Lower lobe of right lung (tissue), 2 donors: ENCODE measurements around the gene ZNF575. TPM values are rescaled to one million over a fixed set of nuclear protein-coding genes. Genes with fewer than 3 reads are reported as not detected.

Experiments
- ATAC-seq, 2 donors: fragments of 200-7000 bp; cut with Tn5 transposase; one replicate each; pipeline ENCODE4 v1.9.1; 2020 to 2022; ENCODE audit warnings: mild to moderate bottlenecking in 2 of 2, moderate library complexity in 2 of 2
- DNase-seq: peaks from one replicate; pipeline ENCODE4 v3.0.0-alpha.2; 2020
- H3K27ac ChIP-seq: fragments of 200-600 bp; one replicate; pipeline ENCODE4 v1.8.0; 2022
- H3K27me3 ChIP-seq: fragments of 200-600 bp; one replicate; pipeline ENCODE4 v1.8.0; 2022; ENCODE audit warnings: low read depth
- H3K36me3 ChIP-seq: fragments of 200-600 bp; one replicate; pipeline ENCODE4 v1.8.0; 2022; ENCODE audit warnings: mild to moderate bottlenecking
- H3K4me1 ChIP-seq: fragments of 200-600 bp; one replicate; pipeline ENCODE4 v1.8.0; 2022
- H3K4me3 ChIP-seq: fragments of 200-600 bp; one replicate; pipeline ENCODE4 v1.8.0; 2022; ENCODE audit warnings: mild to moderate bottlenecking
- H3K9me3 ChIP-seq: fragments of 200-600 bp; one replicate; pipeline ENCODE4 v1.8.0; 2022
- CTCF ChIP-seq: fragments of 200-600 bp; IDR thresholded peaks from one replicate; pipeline ENCODE4 v1.8.0; 2022; ENCODE audit warnings: antibody characterized with exemption, mild to moderate bottlenecking
- intact Hi-C: fragments of 100-400 bp; cut with DNase I; formaldehyde crosslinking; loops from one replicate; pipeline ENCODE4 v1.11.0; 2022
- total RNA-seq: library from RNA; stranded (reverse); fragmentation: NEBNext Ultra II Directional; extraction: Animal tissue kit (Norgen Biotek cat#: 25700); gene quantifications from one replicate; pipeline ENCODE4 v1.2.1, GENCODE V29; 2021
- donor health status: DM: no; HTN: yes; CAD: no; lungs with severe emphysema.

Gene ZNF575
- total RNA-seq, 1 donor from 2014 or later: 2.8 TPM

- Histone ChIP-seq H3K9me3 (no peaks in the 10 kb centered on the region), H3K4me3 (peak within 1 kb of the TSS; percentile 77), H3K36me3 (peaks cover 15% of the 10 kb centered on the region), H3K27me3 (no peaks in the 10 kb centered on the region), H3K4me1 (peaks cover 23% of the 10 kb centered on the region), H3K27ac (peak within 1 kb of the TSS; percentile 80)
- ATAC-seq (peak; percentile 61 to 66), DNase-seq (peak; percentile 58)
- no peak for TF ChIP-seq CTCF
- intact Hi-C loops: no loop called here
Observed at GRCh38 chr19:43504426-43505185, 28.4 kb upstream of the ZNF575 start, which contains the start of gene PHLDB3. PHLDB3 (minus strand) TSS chr19:43504746; CDS start chr19:43504118, 628 bp downstream.

- ATAC-seq (no peak), DNase-seq (no peak)
- Histone ChIP-seq H3K9me3 (no peaks in the 10 kb centered on the region), H3K27ac (no peak overlapping the region), H3K4me1 (peaks cover 23% of the 10 kb centered on the region), H3K4me3 (no peak overlapping the region), H3K36me3 (peaks cover 20% of the 10 kb centered on the region), H3K27me3 (no peaks in the 10 kb centered on the region)
- no peak for TF ChIP-seq CTCF
- intact Hi-C loops: no loop called here
Observed at GRCh38 chr19:43505186-43505456, 27.9 kb upstream of the ZNF575 start.

GRCh38 chr19:43505941-43506340 lies 27.0 kb upstream of the ZNF575 start:
- H3K4me3 ChIP-seq: no peak overlapping the region
- ATAC-seq (no peak), DNase-seq (no peak)
- no peak overlapping the region for H3K27ac ChIP-seq
- peaks cover 27% of the 10 kb centered on the region for H3K36me3 ChIP-seq
- no peak for TF ChIP-seq CTCF
- intact Hi-C loops: no loop called here
- H3K4me1 ChIP-seq: peaks cover 23% of the 10 kb centered on the region
- no peaks in the 10 kb centered on the region for H3K9me3 ChIP-seq
- H3K27me3 ChIP-seq: no peaks in the 10 kb centered on the region

DNA sequence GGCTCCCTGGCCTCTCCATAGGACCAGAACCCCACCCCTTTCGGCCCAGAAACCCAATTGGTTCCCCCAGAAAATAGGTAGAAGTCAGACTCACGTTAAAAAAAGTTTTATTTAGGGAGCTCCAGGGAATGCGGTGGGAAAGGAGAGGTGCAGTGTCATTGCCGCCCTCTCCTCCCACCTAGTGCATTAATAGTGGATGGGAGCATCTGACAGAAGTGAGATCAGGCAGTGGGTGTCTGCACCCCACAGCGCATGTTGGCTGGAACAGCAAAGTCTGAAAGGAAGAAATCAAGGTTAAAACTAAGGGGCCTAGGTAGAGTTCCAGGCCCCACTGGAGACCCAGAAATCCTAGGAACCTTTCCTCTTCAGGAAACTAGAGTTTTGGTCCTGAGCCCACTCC lies 26.4 kb upstream of the ZNF575 start:
- ATAC-seq: no peak
- H3K36me3 ChIP-seq: peaks cover 32% of the 10 kb centered on the region
- intact Hi-C loops: no loop called here

GRCh38 chr19:43507880-43508279 lies 25.1 kb upstream of the ZNF575 start:
- Histone ChIP-seq H3K4me1 (peaks cover 28% of the 10 kb centered on the region), H3K27ac (no peak overlapping the region), H3K4me3 (no peak overlapping the region), H3K27me3 (no peaks in the 10 kb centered on the region), H3K36me3 (peaks cover 32% of the 10 kb centered on the region), H3K9me3 (no peaks in the 10 kb centered on the region)
- DNase-seq (no peak), ATAC-seq (no peak)
- intact Hi-C loops: no loop called here
- no peak for TF ChIP-seq CTCF

More for the DNA sequence above, 26.4 kb upstream of the ZNF575 start:
- H3K27me3 ChIP-seq: no peaks in the 10 kb centered on the region
- H3K4me1 ChIP-seq: peaks cover 23% of the 10 kb centered on the region
- no peaks in the 10 kb centered on the region for H3K9me3 ChIP-seq
- no peak overlapping the region for H3K27ac ChIP-seq
- no peak for TF ChIP-seq CTCF
- DNase-seq: no peak
- H3K4me3 ChIP-seq: no peak overlapping the region
